GM12873 (cell line): ENCODE measurements around the gene NPAS3.

Experiments
- TF ChIP-seq, protein P1 (sequence below): IDR thresholded peaks from 2 replicates; pipeline ENCODE4 v1.5.1; 2012; ENCODE audit warnings: low read depth, mild to moderate bottlenecking, moderate library complexity, low read length, control low read depth; ENCODE audit not compliant: insufficient read depth; ENCODE audit errors: missing control alignments

The NPAS3 gene

GRCh38 chr14:33483541-33483940 is 544.9 kb downstream of the NPAS3 start:
- TF ChIP-seq, protein P1, sequence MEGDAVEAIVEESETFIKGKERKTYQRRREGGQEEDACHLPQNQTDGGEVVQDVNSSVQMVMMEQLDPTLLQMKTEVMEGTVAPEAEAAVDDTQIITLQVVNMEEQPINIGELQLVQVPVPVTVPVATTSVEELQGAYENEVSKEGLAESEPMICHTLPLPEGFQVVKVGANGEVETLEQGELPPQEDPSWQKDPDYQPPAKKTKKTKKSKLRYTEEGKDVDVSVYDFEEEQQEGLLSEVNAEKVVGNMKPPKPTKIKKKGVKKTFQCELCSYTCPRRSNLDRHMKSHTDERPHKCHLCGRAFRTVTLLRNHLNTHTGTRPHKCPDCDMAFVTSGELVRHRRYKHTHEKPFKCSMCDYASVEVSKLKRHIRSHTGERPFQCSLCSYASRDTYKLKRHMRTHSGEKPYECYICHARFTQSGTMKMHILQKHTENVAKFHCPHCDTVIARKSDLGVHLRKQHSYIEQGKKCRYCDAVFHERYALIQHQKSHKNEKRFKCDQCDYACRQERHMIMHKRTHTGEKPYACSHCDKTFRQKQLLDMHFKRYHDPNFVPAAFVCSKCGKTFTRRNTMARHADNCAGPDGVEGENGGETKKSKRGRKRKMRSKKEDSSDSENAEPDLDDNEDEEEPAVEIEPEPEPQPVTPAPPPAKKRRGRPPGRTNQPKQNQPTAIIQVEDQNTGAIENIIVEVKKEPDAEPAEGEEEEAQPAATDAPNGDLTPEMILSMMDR, result no peak

DNA sequence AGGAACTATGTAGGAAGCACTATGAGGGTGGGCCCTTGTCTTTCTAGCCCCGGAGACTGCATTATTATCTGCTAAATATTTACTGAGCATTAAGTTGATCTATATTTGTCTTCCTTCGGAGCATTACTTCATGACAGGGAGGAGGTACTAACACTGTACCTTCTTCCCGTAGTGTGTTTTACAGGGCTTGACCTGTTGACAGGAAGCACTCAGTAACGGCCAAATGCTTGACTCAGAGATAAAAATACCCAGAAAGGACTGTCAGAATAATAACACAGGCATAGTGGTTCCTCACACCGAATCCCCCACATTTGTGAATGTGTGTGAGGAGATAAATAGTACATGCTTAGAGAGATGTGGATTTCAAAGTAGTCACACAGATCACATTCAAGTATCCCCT is 545.6 kb downstream of the NPAS3 start:
- TF ChIP-seq, protein P1, result no peak

DNA sequence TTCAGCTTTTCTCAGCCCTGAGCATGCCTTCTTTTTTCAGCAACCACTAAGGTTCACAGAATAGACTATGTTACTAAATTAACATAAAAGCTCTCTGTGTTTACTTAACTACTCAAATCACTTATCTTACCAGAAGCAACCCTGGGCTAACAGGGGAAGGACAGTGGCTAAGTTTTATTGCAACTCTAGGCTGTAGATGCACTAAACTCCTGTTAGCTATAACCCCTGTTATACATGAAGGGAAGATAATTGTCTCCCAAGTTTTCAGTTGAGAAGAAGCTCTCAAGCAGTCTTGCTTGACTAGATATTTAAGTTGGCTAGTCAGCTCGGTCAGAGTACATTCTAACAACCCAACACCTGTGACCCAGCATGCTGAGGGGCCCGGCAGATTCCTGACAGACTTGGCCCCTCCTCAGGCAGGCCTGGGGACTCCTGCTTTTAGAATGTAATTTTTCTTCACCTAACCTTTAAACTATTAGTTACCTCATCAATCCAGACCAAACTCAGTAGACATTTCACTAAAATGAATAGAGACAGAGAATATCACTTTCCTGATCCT is 547.7 kb downstream of the NPAS3 start:
- TF ChIP-seq, protein P1, result no peak

GRCh38 chr14:33488582-33488981 is 549.9 kb downstream of the NPAS3 start:
- TF ChIP-seq, protein P1, result no peak

GRCh38 chr14:33490555-33490954 is 551.9 kb downstream of the NPAS3 start:
- TF ChIP-seq, protein P1, result no peak

- TF ChIP-seq, protein P1, result no peak
Measured at GRCh38 chr14:33491112-33491511, 552.4 kb downstream of the NPAS3 start.

- TF ChIP-seq, protein P1, result no peak
Measured at GRCh38 chr14:33492491-33492890, 553.8 kb downstream of the NPAS3 start.
